B cell (primary cell): Measurements from ENCODE around the gene UCP2. TPM values are rescaled to one million over a fixed set of nuclear protein-coding genes. Genes with fewer than 3 reads are reported as not detected.

ENCODE experiments used
- ATAC-seq: fragments of 200-7000 bp; cut with Tn5 transposase; one replicate; pipeline ENCODE4 v1.10.0; 2021; ENCODE audit warnings: low read depth, mild to moderate bottlenecking, moderate number of reproducible peaks, moderate library complexity
- CTCF ChIA-PET: fragments of 350-600 bp; sonication (Branson Sonifier 250); formaldehyde crosslinking; loops from one replicate; lab custom pipeline; 2021; ENCODE audit warnings: antibody characterized with exemption, inconsistent platforms; lab: Charles Lee
- POLR2A ChIA-PET: fragments of 350-600 bp; sonication (Branson Sonifier 250); formaldehyde crosslinking; loops from one replicate; lab custom pipeline; 2021; ENCODE audit warnings: antibody characterized with exemption; lab: Charles Lee
- DNase-seq: peaks from one replicate; pipeline ENCODE4 v3.0.0; 2013
- H2AFZ ChIP-seq: 2 replicates; pipeline ENCODE4 v1.6.1; 2012; ENCODE audit warnings: mild to moderate bottlenecking, low read depth, low read length; ENCODE audit not compliant: insufficient read depth, poor library complexity, severe bottlenecking
- H3K27ac ChIP-seq, 2 donors: 1 replicate in 1 of 2; 2 replicates in 1 of 2; pipeline ENCODE4 v1.5.1; 2012 to 2013; ENCODE audit warnings: low read length in 2 of 2, mild to moderate bottlenecking in 2 of 2, moderate library complexity in 1 of 2
- H3K27me3 ChIP-seq, 4 experiments: fragments of 200-600 bp in 1 of 4; sonication (generic) in 1 of 4; replicated peaks in 1 of 4; 1 replicate in 2 of 4; 2 replicates in 2 of 4; pipeline versions ENCODE4 v1.6.1 to v1.7.0; 2013 to 2016; ENCODE audit warnings: low read length in 3 of 4, mild to moderate bottlenecking in 2 of 4, mixed read lengths in 1 of 4, moderate library complexity in 1 of 4; ENCODE audit not compliant: insufficient read depth in 4 of 4, control insufficient read depth in 3 of 4; ENCODE audit errors: control extremely low read depth in 1 of 4
- H3K36me3 ChIP-seq, 2 experiments: replicated peaks in 1 of 2; 1 replicate in 1 of 2; 2 replicates in 1 of 2; pipeline versions ENCODE4 v1.6.1 to v1.7.1; 2013; ENCODE audit warnings: low read length in 1 of 2; ENCODE audit not compliant: insufficient read depth in 2 of 2, control insufficient read depth in 1 of 2; ENCODE audit errors: control extremely low read depth in 1 of 2, extremely low read depth in 1 of 2
- H3K4me1 ChIP-seq, 2 donors: fragments of 200-600 bp in 1 of 2; sonication (generic) in 1 of 2; 1 replicate in 1 of 2; 2 replicates in 1 of 2; pipeline versions ENCODE4 v1.5.1 to v1.6.1; 2013 to 2017; ENCODE audit warnings: low read length in 2 of 2; ENCODE audit not compliant: control insufficient read depth in 2 of 2, insufficient read depth in 2 of 2
- H3K4me2 ChIP-seq: replicated peaks from 2 replicates; pipeline ENCODE3; 2012; ENCODE audit warnings: mild to moderate bottlenecking, low read depth, low read length; ENCODE audit not compliant: poor library complexity, severe bottlenecking
- H3K4me3 ChIP-seq, 5 experiments: fragments of 200-600 bp in 1 of 5; sonication (generic) in 1 of 5; 1 replicate in 3 of 5; 2 replicates in 2 of 5; pipeline versions ENCODE4 v1.5.1 to v1.7.0; 2011 to 2016; ENCODE audit warnings: low read length in 4 of 5, mild to moderate bottlenecking in 4 of 5, low read depth in 2 of 5, control low read depth in 1 of 5, moderate library complexity in 1 of 5; ENCODE audit not compliant: insufficient read depth in 1 of 5; ENCODE audit errors: control extremely low read depth in 1 of 5, extremely low read depth in 1 of 5
- H3K79me2 ChIP-seq: fragments of 200-600 bp; sonication (generic); one replicate; pipeline ENCODE4 v1.6.0; 2016; ENCODE audit warnings: low read length; ENCODE audit not compliant: control insufficient read depth, insufficient read depth
- H3K9ac ChIP-seq: fragments of 200-600 bp; sonication (generic); 2 replicates; pipeline ENCODE4 v1.6.1; 2017; ENCODE audit warnings: mild to moderate bottlenecking, low read length, moderate library complexity
- H3K9me3 ChIP-seq, 3 donors: one replicate each; pipeline versions ENCODE4 v1.6.1 to v1.7.1; 2013; ENCODE audit warnings: low read length in 2 of 3; ENCODE audit not compliant: control insufficient read depth in 2 of 3, insufficient read depth in 1 of 3; ENCODE audit errors: control extremely low read depth in 1 of 3
- H4K20me1 ChIP-seq: 2 replicates; pipeline ENCODE4 v1.6.0; 2012; ENCODE audit warnings: mild to moderate bottlenecking, low read length; ENCODE audit not compliant: insufficient read depth, control insufficient read depth, poor library complexity, severe bottlenecking
- H3K27ac Mint-ChIP-seq: one replicate; pipeline ENCODE4 v1.8.0; 2021; ENCODE audit warnings: mixed read lengths
- H3K27me3 Mint-ChIP-seq: one replicate; pipeline ENCODE4 v1.8.0; 2021; ENCODE audit warnings: mixed read lengths
- H3K4me1 Mint-ChIP-seq: one replicate; pipeline ENCODE4 v1.8.0; 2021; ENCODE audit warnings: mixed read lengths
- H3K4me3 Mint-ChIP-seq: one replicate; pipeline ENCODE4 v1.8.0; 2021; ENCODE audit warnings: mixed read lengths
- H3K9me3 Mint-ChIP-seq: one replicate; pipeline ENCODE4 v1.8.0; 2022; ENCODE audit warnings: mixed read lengths; ENCODE audit not compliant: insufficient read depth
- CTCF ChIP-seq: fragments of 200-600 bp; IDR thresholded peaks from one replicate; pipeline ENCODE4 v1.8.0; 2022; ENCODE audit warnings: antibody characterized with exemption, mild to moderate bottlenecking
- EZH2 ChIP-seq: IDR thresholded peaks from 2 replicates; pipeline ENCODE4 v1.6.1; 2012; ENCODE audit warnings: borderline replicate concordance, low read depth, mild to moderate bottlenecking, moderate library complexity, low read length; ENCODE audit not compliant: insufficient read depth, poor library complexity, severe bottlenecking
- WGBS: methylation state at CpG from one replicate; pipeline ENCODE4 v1.1.5; 2013; ENCODE audit warnings: missing lambda C conversion rate; ENCODE audit not compliant: insufficient coverage; 5-methylcytosine and 5-hydroxymethylcytosine counted together
- intact Hi-C: fragments of 100-400 bp; cut with micrococcal nuclease; formaldehyde crosslinking; loops from one replicate; pipeline ENCODE4 v1.10.0; 2022
- polyA plus RNA-seq: library from polyadenylated mRNA; depleted of rRNA; stranded (reverse); fragments of >200 nt; gene quantifications from 2 replicates; pipeline ENCODE4 v1.2.3, GENCODE V29; 2012
- total RNA-seq, 2 donors: library from RNA; stranded (reverse); fragments of 120-200 nt in 1 of 2; gene quantifications; 1 replicate in 1 of 2; 2 replicates in 1 of 2; pipeline versions ENCODE4 v1.2.3 to v1.2.4, GENCODE V29; 2013 to 2022

Gene UCP2
- total and polyA plus RNA-seq, 2 donors (not counting 1 experiment from before 2014, with no cell fraction given) = 613 to 697 TPM

DNA sequence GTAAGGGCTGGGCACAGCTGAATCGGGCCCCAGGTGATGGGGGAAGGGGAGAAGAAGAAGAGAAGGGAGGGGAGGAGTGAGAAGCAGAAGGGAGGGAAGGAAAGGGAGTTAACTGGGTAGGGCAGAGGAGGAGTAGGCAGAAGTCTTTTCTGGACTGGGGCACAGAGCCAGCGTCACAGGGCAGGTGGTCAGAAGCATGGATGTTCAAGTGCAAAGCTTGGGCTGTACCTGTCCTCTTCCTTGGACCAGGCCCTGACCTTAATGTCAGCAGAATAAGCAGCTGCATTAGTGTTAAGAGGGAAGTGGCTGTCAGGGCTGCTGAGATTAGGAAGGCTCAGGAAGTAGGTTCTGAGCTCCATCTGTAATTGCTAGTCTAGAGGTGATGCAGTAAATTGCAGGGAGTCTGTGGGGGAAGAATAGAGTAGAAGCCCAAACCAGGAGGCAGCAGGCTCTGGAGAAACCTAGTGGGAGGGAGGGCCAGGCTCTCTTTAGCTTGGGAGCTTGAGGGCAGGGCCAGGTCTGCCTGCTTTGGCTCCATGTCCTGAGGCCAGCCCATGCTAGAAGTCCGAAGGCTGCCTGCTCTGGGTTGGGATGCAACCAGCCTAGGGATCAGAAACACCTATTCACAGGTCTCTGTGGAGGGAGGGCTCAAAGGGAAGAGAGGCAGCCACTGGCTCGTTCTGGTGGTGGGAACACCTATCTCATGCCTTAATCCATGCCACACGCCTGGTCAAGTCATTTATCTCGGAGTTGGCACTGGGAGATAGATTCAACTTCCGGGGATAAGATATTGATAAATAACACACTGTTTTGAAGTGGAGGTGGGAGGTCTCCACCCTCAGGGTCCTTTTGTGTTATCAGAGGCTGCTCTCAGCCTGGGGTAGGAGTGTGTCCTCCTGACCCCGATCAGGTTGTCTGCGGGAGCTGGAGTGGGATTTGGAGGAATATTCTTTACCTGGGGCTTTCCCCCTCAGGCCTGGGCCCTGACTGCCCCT, 28.0 kb upstream of the UCP2 start:
- peak overlapping the region; percentile 97 for H3K27ac Mint-ChIP-seq
- DNase-seq = no peak
- intact Hi-C loops = loop anchor here (1.0 kb wide), 2 partner anchors 15 to 30 kb away; no protein-coding TSS in a partner anchor
- H3K9ac ChIP-seq = peak overlapping the region; percentile 40
- H3K36me3 ChIP-seq = peaks cover 0 to 5% of the 10 kb centered on the region in 2 experiments
- H2AFZ ChIP-seq = no peak overlapping the region
- H3K4me3 Mint-ChIP-seq = peak overlapping the region; percentile 73
- no peaks in the 10 kb centered on the region for H3K9me3 ChIP-seq
- no peaks in the 10 kb centered on the region for H3K27me3 ChIP-seq
- no peaks in the 10 kb centered on the region for H3K27me3 Mint-ChIP-seq
- peaks cover 77% of the 10 kb centered on the region for H3K4me1 Mint-ChIP-seq
- H3K4me3 ChIP-seq = no peak overlapping the region
- CTCF ChIA-PET = interaction anchor here (0.6 to 2.6 kb wide), 6 partner anchors 10 to 1146 kb away, joined by 3 to 12 read pairs (median 3); no protein-coding TSS in a partner anchor
- WGBS = 91% methylated on average over 7 of the region's 9 CpGs
- peaks cover 7% of the 10 kb centered on the region for H3K79me2 ChIP-seq
- ATAC-seq = no peak
- TF ChIP-seq CTCF (no peak), EZH2 (no peak)
- no peaks in the 10 kb centered on the region for H3K9me3 Mint-ChIP-seq
- H3K4me1 ChIP-seq = peaks cover 65 to 72% of the 10 kb centered on the region in 2 donors
- peak overlapping the region; percentile 55 for H3K4me2 ChIP-seq
- H3K27ac ChIP-seq = peak overlapping the region; percentile 72 to 90
- no peaks in the 10 kb centered on the region for H4K20me1 ChIP-seq
- POLR2A ChIA-PET = interaction anchor here (0.7 to 2.7 kb wide), 7 partner anchors 10 to 40 kb away, joined by 3 to 56 read pairs (median 4); partner anchors contain the start of gene UCP2
